HEK293 (cell line): ENCODE results near the gene OTUD3.

Source experiments
- HOXC10 ChIP-seq: sonication (generic); formaldehyde crosslinking; IDR thresholded peaks from 2 replicates; pipeline ENCODE4 v1.8.1; 2023; ENCODE audit warnings: mild to moderate bottlenecking, missing genetic modification reagents
- KLF10 ChIP-seq: fragments of 450-650 bp; IDR thresholded peaks from 2 replicates; pipeline ENCODE4 v1.5.1; 2018; ENCODE audit warnings: missing biosample characterization, mild to moderate bottlenecking, missing genetic modification characterization
- KLF9 ChIP-seq: fragments of 450-650 bp; formaldehyde crosslinking; IDR thresholded peaks from 2 replicates; pipeline ENCODE4 v1.5.1; 2016; ENCODE audit warnings: missing biosample characterization, missing genetic modification characterization, low read depth
- PRDM2 ChIP-seq: fragments of 450-650 bp; formaldehyde crosslinking; IDR thresholded peaks from 2 replicates; pipeline ENCODE4 v1.5.1; 2016; ENCODE audit warnings: missing biosample characterization, missing genetic modification characterization, borderline replicate concordance
- TRIM28 ChIP-seq: IDR thresholded peaks from 2 replicates; pipeline ENCODE4 v1.6.1; 2011; ENCODE audit warnings: low read length, control low read depth, borderline replicate concordance
- YY1 ChIP-seq: fragments of 450-650 bp; formaldehyde crosslinking; IDR thresholded peaks from 2 replicates; pipeline ENCODE4 v1.5.1; 2018; ENCODE audit warnings: missing biosample characterization, missing genetic modification characterization
- ZBTB6 ChIP-seq: fragments of 450-650 bp; formaldehyde crosslinking; IDR thresholded peaks from 2 replicates; pipeline ENCODE4 v1.5.1; 2017; ENCODE audit warnings: missing biosample characterization, missing genetic modification characterization
- ZNF18 ChIP-seq: fragments of 450-650 bp; formaldehyde crosslinking; IDR thresholded peaks from 2 replicates; pipeline ENCODE4 v1.5.1; 2016; ENCODE audit warnings: missing biosample characterization, missing genetic modification characterization
- ZNF366 ChIP-seq: fragments of 450-650 bp; formaldehyde crosslinking; conservative IDR thresholded peaks from 2 replicates; pipeline ENCODE4 v1.5.1; 2016; ENCODE audit warnings: missing biosample characterization, missing genetic modification characterization
- ZNF510 ChIP-seq: fragments of 450-650 bp; formaldehyde crosslinking; IDR thresholded peaks from 2 replicates; pipeline ENCODE4 v1.5.1; 2018; ENCODE audit warnings: mild to moderate bottlenecking, missing genetic modification characterization, missing biosample characterization; ENCODE audit not compliant: insufficient replicate concordance
- ZNF513 ChIP-seq: fragments of 450-650 bp; IDR thresholded peaks from 2 replicates; pipeline ENCODE4 v1.5.1; 2018; ENCODE audit warnings: missing biosample characterization, missing genetic modification characterization
- ZNF521 ChIP-seq: fragments of 450-650 bp; formaldehyde crosslinking; IDR thresholded peaks from 2 replicates; pipeline ENCODE4 v1.5.1; 2017; ENCODE audit warnings: missing biosample characterization, mild to moderate bottlenecking, missing genetic modification characterization
- ZNF600 ChIP-seq: fragments of 450-650 bp; formaldehyde crosslinking; IDR thresholded peaks from 2 replicates; pipeline ENCODE4 v1.5.1; 2016; ENCODE audit warnings: missing biosample characterization, missing genetic modification characterization
- ZNF692 ChIP-seq: fragments of 450-650 bp; formaldehyde crosslinking; IDR thresholded peaks from 2 replicates; pipeline ENCODE4 v1.5.1; 2016; ENCODE audit warnings: missing biosample characterization, missing genetic modification characterization
- ZSCAN18 ChIP-seq: fragments of 450-650 bp; formaldehyde crosslinking; IDR thresholded peaks from 2 replicates; pipeline ENCODE4 v1.5.1; 2016; ENCODE audit warnings: missing biosample characterization, missing genetic modification characterization
- TF ChIP-seq, protein P1 (sequence below): fragments of 450-650 bp; formaldehyde crosslinking; optimal IDR thresholded peaks from 2 replicates; pipeline ENCODE3; 2016; ENCODE audit warnings: missing biosample characterization, mild to moderate bottlenecking, missing genetic modification characterization
- TF ChIP-seq, protein P2 (sequence below): fragments of 450-650 bp; formaldehyde crosslinking; IDR thresholded peaks from 2 replicates; pipeline ENCODE4 v1.5.1; 2017; ENCODE audit warnings: missing biosample characterization, missing genetic modification characterization

Gene OTUD3

DNA sequence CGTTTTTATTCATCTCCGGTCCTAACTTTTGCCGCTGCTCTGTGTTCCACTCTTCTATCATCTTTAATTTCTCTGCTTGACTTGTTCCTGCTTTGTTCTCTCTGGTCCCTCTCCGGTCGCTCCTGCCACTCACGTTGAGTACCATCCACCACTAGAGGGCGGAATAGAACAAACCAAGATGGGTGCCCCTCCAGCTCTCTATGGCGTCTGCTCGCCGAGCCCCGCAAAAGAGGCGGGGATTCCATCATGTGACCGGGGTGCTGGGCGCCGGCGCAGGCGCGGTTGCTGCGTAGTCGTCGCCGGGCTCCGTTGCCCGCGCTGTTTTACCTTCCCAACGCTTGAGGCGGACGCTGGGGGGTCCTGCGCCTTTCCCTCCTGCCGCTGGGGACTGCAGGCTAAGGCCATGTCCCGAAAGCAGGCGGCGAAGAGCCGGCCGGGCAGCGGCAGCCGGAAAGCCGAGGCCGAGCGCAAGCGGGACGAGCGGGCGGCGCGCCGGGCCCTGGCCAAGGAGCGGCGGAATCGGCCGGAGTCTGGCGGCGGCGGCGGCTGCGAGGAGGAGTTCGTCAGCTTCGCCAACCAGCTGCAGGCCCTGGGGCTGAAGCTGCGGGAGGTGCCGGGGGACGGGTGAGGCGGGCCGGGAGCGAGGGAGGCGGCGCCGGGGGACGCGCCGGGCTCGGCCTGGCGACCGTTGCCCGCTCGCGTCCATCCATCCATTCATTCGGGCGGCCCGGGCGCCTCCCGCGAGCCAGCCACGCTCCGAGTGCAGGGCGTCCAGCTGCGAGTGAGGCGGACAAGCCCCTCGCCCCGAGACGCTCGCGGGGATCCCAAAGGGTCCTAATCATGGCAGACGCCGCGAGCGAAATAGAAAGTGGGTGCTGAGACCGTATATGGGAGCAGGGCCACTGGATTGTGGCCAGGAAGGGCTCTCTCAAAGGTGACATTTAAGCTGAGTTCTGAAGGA, at the start of gene OTUD3 (continued):
- TF ChIP-seq, protein P1, sequence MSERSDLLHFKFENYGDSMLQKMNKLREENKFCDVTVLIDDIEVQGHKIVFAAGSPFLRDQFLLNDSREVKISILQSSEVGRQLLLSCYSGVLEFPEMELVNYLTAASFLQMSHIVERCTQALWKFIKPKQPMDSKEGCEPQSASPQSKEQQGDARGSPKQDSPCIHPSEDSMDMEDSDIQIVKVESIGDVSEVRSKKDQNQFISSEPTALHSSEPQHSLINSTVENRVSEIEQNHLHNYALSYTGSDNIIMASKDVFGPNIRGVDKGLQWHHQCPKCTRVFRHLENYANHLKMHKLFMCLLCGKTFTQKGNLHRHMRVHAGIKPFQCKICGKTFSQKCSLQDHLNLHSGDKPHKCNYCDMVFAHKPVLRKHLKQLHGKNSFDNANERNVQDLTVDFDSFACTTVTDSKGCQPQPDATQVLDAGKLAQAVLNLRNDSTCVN (tag by site-specific recombination), result peak; percentile 71
- TF ChIP-seq ZSCAN18 (tag by site-specific recombination) (no peak), ZNF600 (no peak), ZNF366 (tag by site-specific recombination) (0 out of 2 replicates have a peak, but pooled peaks have one; percentile 24), ZBTB6 (tag by site-specific recombination) (0 out of 2 replicates have a peak, but pooled peaks have one; percentile 50), ZNF521 (tag by site-specific recombination) (no peak), ZNF18 (tag by site-specific recombination) (no peak), ZNF510 (tag by site-specific recombination) (no peak), TRIM28 (peak; percentile 67; the same call in 1 of the 2 replicates), PRDM2 (tag by site-specific recombination) (no peak), ZNF692 (0 out of 2 replicates have a peak, but pooled peaks have one; percentile 47), HOXC10 (CRISPR knock-in tag) (0 out of 2 replicates have a peak, but pooled peaks have one; percentile 34), KLF9 (tag by site-specific recombination) (peak; percentile 59), KLF10 (0 out of 2 replicates have a peak, but pooled peaks have one; percentile 56), YY1 (tag by site-specific recombination) (peak; percentile 72), ZNF513 (tag by site-specific recombination) (peak; percentile 19; the same call in 1 of the 2 replicates)
- TF ChIP-seq, protein P2, sequence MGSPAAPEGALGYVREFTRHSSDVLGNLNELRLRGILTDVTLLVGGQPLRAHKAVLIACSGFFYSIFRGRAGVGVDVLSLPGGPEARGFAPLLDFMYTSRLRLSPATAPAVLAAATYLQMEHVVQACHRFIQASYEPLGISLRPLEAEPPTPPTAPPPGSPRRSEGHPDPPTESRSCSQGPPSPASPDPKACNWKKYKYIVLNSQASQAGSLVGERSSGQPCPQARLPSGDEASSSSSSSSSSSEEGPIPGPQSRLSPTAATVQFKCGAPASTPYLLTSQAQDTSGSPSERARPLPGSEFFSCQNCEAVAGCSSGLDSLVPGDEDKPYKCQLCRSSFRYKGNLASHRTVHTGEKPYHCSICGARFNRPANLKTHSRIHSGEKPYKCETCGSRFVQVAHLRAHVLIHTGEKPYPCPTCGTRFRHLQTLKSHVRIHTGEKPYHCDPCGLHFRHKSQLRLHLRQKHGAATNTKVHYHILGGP (tag by site-specific recombination), result no peak
